NCI-H128 (cell line): ENCODE measurements around the gene SIGLEC5.

ENCODE experiments used
- DNase-seq: peaks from one replicate; lab custom pipeline; 2025; ENCODE audit not compliant: unreplicated experiment; lab: John Stamatoyannopoulos, UW

SIGLEC5 gene

GRCh38 chr19:51590441-51590840, 39.8 kb downstream of the SIGLEC5 start:
- no peak for DNase-seq

DNA sequence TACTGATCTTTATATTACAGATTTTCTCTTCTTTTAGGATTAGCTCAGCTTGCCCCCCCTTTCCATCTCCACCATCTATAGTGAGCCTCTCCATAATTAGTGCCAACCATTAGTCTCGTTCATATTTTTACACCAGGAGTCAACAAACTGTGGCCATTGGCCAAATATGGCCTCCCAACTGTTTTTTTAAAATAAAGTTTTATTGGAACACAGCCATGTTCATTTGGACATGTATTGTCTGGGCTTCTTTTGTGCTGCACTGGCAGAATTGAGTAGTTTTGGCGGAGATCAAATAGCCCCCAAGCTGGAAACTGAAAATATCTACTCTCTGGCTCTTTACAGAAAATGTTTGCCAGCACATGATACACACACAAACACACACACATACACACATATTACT, 40.7 kb downstream of the SIGLEC5 start:
- DNase-seq = no peak

DNA sequence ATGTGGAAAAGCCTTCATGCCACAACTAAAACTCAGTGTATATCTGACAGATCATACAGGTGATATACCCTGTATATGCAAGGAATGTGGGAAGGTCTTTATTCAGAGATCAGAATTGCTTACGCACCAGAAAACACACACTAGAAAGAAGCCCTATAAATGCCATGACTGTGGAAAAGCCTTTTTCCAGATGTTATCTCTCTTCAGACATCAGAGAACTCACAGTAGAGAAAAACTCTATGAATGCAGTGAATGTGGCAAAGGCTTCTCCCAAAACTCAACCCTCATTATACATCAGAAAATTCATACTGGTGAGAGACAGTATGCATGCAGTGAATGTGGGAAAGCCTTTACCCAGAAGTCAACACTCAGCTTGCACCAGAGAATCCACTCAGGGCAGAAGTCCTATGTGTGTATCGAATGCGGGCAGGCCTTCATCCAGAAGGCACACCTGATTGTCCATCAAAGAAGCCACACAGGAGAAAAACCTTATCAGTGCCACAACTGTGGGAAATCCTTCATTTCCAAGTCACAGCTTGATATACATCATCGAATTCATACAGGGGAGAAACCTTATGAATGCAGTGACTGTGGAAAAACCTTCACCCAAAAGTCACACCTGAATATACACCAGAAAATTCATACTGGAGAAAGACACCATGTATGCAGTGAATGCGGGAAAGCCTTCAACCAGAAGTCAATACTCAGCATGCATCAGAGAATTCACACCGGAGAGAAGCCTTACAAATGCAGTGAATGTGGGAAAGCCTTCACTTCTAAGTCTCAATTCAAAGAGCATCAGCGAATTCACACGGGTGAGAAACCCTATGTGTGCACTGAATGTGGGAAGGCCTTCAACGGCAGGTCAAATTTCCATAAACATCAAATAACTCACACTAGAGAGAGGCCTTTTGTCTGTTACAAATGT, 42.7 kb downstream of the SIGLEC5 start:
- DNase-seq = no peak

- DNase-seq = no peak
Observed at GRCh38 chr19:51586799-51587198, 43.4 kb downstream of the SIGLEC5 start.

DNA sequence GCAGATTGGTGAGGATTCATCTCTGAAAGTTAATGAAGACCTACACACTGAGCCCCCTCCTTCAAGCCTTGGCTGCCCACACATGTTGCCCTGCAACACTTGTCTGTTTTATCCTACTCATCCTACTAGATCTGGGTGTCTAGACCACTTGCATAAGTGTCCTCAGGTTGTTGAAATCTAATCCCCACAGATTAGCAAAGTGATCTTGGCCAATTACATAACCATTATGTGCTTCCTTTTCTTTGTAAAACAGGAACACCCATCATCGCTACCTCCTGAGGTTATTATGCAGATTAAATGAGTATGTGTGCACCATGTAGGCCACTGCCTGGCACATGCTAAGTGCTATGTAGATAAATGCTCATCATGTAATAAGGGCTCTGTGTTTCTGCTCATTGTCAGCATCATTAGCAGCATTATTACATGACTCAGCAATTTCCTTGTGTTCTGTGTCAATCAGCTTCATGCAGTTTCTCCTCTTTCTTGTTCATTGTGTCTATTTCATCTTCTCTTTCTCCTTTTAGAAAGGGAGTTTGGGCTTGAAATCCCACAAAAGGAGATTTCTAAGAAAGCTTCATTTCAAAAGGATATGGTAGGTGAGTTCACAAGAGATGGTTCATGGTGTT, 44.0 kb downstream of the SIGLEC5 start:
- DNase-seq = no peak

DNA sequence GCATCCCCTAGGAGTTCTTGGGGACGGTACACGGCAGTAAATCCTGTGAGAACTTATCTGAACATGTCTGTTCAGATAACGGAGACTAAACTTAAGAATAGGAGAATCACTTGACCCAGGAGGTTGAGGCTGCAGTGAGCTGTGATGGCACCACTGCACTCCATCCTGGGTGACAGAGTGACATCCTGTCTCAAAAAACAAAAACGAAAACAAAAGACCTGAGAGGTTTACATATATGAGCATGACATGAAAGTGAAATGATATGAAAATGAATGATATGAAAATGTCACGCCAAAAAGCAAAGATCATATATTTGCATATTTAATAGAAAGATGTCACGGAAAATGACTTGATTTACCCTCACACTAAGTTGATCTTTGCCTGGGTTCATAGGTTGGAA, 53.4 kb downstream of the SIGLEC5 start:
- no peak for DNase-seq

DNA sequence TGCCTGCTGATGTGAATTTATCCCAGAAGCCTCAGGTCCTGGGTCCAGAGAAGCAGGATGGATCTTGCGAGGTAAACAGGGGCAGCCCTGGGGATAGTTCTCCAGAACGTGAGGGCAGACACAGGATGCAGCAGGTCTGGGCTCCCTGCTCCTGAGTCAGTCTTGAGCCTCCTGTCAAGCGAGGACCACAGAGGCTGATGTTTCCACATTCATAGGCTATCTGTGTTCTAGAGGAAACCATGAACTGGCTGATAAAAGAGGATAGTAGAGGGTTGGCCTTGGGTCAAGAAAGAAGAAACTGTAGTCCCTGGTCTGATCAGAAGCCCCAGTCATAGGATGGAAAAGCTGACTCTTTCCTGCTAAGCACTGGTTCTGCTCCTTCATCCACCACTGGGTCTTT, 56.9 kb downstream of the SIGLEC5 start:
- DNase-seq = no peak

GRCh38 chr19:51572908-51573307, 57.3 kb downstream of the SIGLEC5 start:
- DNase-seq = no peak

DNA sequence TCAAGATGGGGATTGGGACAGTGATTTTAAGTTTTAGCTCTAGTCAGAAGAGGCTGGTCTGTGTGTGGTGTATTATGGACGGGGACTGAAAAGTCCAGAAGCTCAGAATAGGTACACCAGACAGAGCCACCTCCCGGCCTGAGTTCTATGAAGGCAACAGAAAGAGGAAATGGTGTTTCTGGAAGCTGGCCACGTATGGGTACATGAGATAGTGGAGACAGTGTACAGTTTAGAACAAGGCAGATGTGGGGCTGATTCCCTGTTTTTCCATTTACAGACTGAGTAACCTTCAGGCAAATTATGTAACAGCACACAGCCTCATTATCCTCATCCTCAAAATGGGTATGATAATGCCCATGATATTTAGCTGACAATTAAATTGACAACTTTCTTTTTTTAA, 57.8 kb downstream of the SIGLEC5 start:
- DNase-seq = no peak

- no peak for DNase-seq
Observed at GRCh38 chr19:51571599-51571998, 58.6 kb downstream of the SIGLEC5 start.

DNA sequence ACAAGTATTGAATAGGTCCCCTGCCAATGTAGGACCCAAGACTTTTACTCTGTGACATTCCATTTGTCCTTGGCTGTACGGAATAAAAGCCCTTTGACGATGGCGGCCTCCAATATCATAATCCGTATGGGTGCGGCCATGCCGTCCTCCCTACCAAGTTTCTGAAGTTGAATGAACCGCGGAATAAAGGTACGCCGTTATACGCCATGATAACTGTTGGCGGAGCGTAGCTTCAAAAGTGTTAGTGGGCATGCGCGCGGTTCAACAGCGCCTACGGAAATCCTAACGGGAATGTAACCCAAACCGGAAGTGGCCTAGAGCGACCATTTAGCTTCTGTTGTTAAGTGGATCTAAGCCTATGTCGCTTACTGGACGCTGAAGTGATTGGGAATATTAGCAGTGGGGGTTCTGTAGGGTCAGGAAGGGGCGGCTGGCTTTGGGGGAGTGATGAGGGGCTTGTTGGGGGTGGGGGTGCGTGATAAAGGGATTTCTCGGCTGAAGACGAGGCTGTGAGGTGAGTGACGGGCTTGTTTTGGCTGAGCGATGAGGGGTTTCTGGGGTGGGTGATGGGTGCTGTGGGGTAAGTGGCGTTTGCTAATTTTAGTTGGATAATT, 59.1 kb downstream of the SIGLEC5 start, which contains the start of gene ZNF175:
TSS of gene ZNF175 (plus strand) at position 322 of the 614 bp plus-strand sequence. CDS start 2,047 bp downstream, outside the sequence.
- peak; percentile 93 for DNase-seq

- DNase-seq = no peak
Observed at GRCh38 chr19:51568456-51568855, 61.7 kb downstream of the SIGLEC5 start.

GRCh38 chr19:51567583-51567982, 62.6 kb downstream of the SIGLEC5 start:
- DNase-seq = no peak

GRCh38 chr19:51566489-51567100, 63.6 kb downstream of the SIGLEC5 start:
- DNase-seq = no peak

DNA sequence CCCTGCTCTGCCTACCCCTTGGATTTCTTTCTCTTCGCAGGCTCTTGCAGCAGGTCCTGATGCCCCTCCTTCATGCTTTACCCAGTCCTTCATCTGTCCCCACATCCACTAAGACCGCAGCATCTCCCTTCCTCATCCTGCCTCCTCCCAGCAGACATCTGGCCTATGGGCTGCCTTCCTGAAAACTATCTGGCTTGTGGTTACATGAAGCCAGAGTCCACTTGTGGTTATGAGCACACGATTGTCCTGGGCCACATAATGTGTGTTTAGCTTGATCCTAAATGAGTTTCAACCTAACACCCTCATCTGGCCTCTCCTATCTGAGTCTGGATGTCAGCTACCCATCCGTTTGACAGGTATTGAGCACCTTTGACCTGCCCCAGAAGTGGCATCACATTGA, 64.6 kb downstream of the SIGLEC5 start:
- DNase-seq = no peak

DNA sequence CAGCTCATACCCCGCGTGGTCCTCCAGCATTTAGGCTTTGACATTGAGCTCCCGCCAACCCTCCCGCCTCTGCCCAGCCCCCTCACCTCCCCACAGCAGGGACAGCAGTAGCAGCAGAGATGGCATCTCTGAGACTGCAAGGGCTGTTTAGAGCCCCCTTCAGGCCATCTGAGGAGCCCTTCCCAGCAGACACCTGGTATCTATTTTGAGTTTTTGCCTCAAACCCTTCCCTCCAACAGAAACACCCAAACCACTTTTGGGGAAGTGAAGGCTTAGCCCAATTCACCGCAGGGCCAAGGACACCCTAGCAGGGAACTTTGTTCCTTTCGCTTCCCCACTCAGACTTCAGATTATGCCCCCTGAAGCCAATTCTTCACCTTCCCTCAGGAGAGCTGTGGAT, 65.4 kb downstream of the SIGLEC5 start:
- no peak for DNase-seq
